HG03095 (cell line): ENCODE data around the gene ZBTB47.

Source experiments
- ATAC-seq: cut with Tn5 transposase; IDR thresholded peaks from one replicate; pipeline ENCODE4 v1.9.1; 2021; ENCODE audit warnings: moderate library complexity; ENCODE audit not compliant: unreplicated experiment

The ZBTB47 gene

GRCh38 chr3:42653560-42654330 is at the start of gene ZBTB47:
Gene ZBTB47 (plus strand): TSS chr3:42653697. CDS start chr3:42658356, 4,659 bp downstream.
- ATAC-seq = no peak

- ATAC-seq = no peak
Measured at GRCh38 chr3:42605546-42606173, 47.8 kb upstream of the ZBTB47 start.

- ATAC-seq = no peak
Measured at GRCh38 chr3:42608581-42608980, 44.9 kb upstream of the ZBTB47 start.

GRCh38 chr3:42610976-42611375 is 42.5 kb upstream of the ZBTB47 start:
- ATAC-seq = no peak

- ATAC-seq = no peak
Measured at GRCh38 chr3:42612217-42612616, 41.3 kb upstream of the ZBTB47 start.

- ATAC-seq = no peak
Measured at GRCh38 chr3:42612928-42613327, 40.6 kb upstream of the ZBTB47 start.

GRCh38 chr3:42613462-42613861 is 40.0 kb upstream of the ZBTB47 start:
- ATAC-seq = no peak

GRCh38 chr3:42631620-42632019 is 21.9 kb upstream of the ZBTB47 start:
- ATAC-seq = no peak

GRCh38 chr3:42632146-42632545 is 21.4 kb upstream of the ZBTB47 start:
- ATAC-seq = no peak

- ATAC-seq = no peak
Measured at GRCh38 chr3:42633544-42633943, 20.0 kb upstream of the ZBTB47 start.

GRCh38 chr3:42635111-42635510 is 18.4 kb upstream of the ZBTB47 start:
- no peak for ATAC-seq

- ATAC-seq = no peak
Measured at GRCh38 chr3:42637001-42637400, 16.5 kb upstream of the ZBTB47 start.

- ATAC-seq = peak; percentile 56
Measured at GRCh38 chr3:42638339-42638842, 15.1 kb upstream of the ZBTB47 start.

GRCh38 chr3:42639192-42639591 is 14.3 kb upstream of the ZBTB47 start:
- ATAC-seq = no peak

GRCh38 chr3:42640129-42640528 is 13.4 kb upstream of the ZBTB47 start:
- ATAC-seq = no peak

GRCh38 chr3:42640771-42641370 is 12.6 kb upstream of the ZBTB47 start:
- no peak for ATAC-seq

GRCh38 chr3:42647821-42648459 is 5.6 kb upstream of the ZBTB47 start:
- no peak for ATAC-seq

- no peak for ATAC-seq
Measured at GRCh38 chr3:42649006-42649405, 4.5 kb upstream of the ZBTB47 start.

- no peak for ATAC-seq
Measured at GRCh38 chr3:42649783-42650182, 3.7 kb upstream of the ZBTB47 start.

- ATAC-seq = no peak
Measured at GRCh38 chr3:42651248-42652091, 2.0 kb upstream of the ZBTB47 start.

GRCh38 chr3:42652251-42652610 is 1.3 kb upstream of the ZBTB47 start:
- no peak for ATAC-seq
